Mesenteric fat pad (tissue), 1 donor: Measurements from ENCODE around the gene SFMBT1. TPM values are rescaled to one million over a fixed set of nuclear protein-coding genes. Genes with fewer than 3 reads are reported as not detected.

Experiments used
- DNase-seq: peaks from one replicate; pipeline ENCODE4 v3.0.0-alpha.2; 2020; ENCODE audit warnings: low spot score
- total RNA-seq: library from RNA; stranded (reverse); fragmentation: NEBNext Ultra II Directional; extraction: Animal tissue kit (Norgen Biotek cat#: 25700); gene quantifications from one replicate; pipeline ENCODE4 v1.2.1, GENCODE V29; 2021
- donor health status: DM: yes; HTN: yes; CAD: no.

The SFMBT1 gene
- total RNA-seq, 1 donor from 2014 or later, result 8.9 TPM

GRCh38 chr3:52857133-52857532 is 188.7 kb downstream of the SFMBT1 start:
- no peak for DNase-seq

- DNase-seq, result no peak
Measured at GRCh38 chr3:52856666-52857065, 189.2 kb downstream of the SFMBT1 start.

GRCh38 chr3:52854013-52854412 is 191.9 kb downstream of the SFMBT1 start:
- DNase-seq, result no peak

Other genes with a start within 250 kb of the SFMBT1 start
- 4.3 TPM for gene ITIH4, start 215.4 kb downstream of the SFMBT1 start, total RNA-seq
- gene MUSTN1, start 211.1 kb downstream of the SFMBT1 start, total RNA-seq, result 2.4 TPM
- gene STIMATE, start 148.5 kb downstream of the SFMBT1 start, total RNA-seq, result 20.8 TPM
- 19.1 TPM for gene RFT1, start 84.4 kb upstream of the SFMBT1 start, total RNA-seq
- gene PRKCD, start 115.1 kb upstream of the SFMBT1 start, total RNA-seq, result 80.4 TPM
- 416 TPM for gene TKT, start 209.9 kb upstream of the SFMBT1 start, total RNA-seq